K562 (cell line): ENCODE data around the gene ELK4. TPM values are rescaled to one million over a fixed set of nuclear protein-coding genes. Genes with fewer than 3 reads are reported as not detected.

Experiments
- ATAC-seq: fragments of 200-7000 bp; cut with Tn5 transposase; 3 replicates; pipeline ENCODE4 v1.9.1; 2020; ENCODE audit warnings: moderate library complexity
- BruUV-seq: library from RNA; stranded (reverse); fragments of 400-500 nt; replicated peaks from 2 replicates; lab custom pipeline; 2021; lab: Mats Ljungman, UMichigan
- CTCF ChIA-PET: fragments of 300-600 bp; formaldehyde crosslinking; extraction: SDS; loops from one replicate; lab custom pipeline; 2021; ENCODE audit warnings: low intra/inter-chr PET ratio; lab: Yijun Ruan, JAX
- POLR2A ChIA-PET: fragments of 300-600, 350-650 bp; sonication (Branson Sonifier 250); formaldehyde crosslinking; extraction: SDS; loops from one replicate; lab custom pipeline; 2021; ENCODE audit warnings: antibody characterized with exemption, inconsistent platforms; lab: Yijun Ruan, JAX
- DNase-seq, 4 experiments: peaks; one replicate each; pipeline versions ENCODE4 v3.0.0 to v3.0.0-alpha.2; 2011 to 2018; ENCODE audit warnings: low spot score in 3 of 4, mixed read lengths in 3 of 4; ENCODE audit errors: extremely low read depth in 1 of 4
- FAIRE-seq: peaks from 2 replicates; lab custom pipeline; 2011; peaks lifted over from hg19 to GRCh38; lab: Jason Lieb, UNC
- H2AFZ ChIP-seq: 2 replicates; pipeline ENCODE4 v1.6.0; 2011; ENCODE audit warnings: low read depth, low read length, control low read depth, inconsistent platforms
- H3K27ac ChIP-seq: fragments of 200-600 bp; 3 replicates; pipeline ENCODE4 v1.8.0; 2011; ENCODE audit warnings: low read depth, mild to moderate bottlenecking, control low read depth, inconsistent platforms, low read length, moderate library complexity, mixed read lengths; ENCODE audit errors: extremely low read depth
- H3K27me3 ChIP-seq, 2 experiments: fragments of 300-600 bp in 1 of 2; 2 replicates in 1 of 2; 3 replicates in 1 of 2; pipeline versions ENCODE4 v1.6.0 to v1.8.0; 2011; ENCODE audit warnings: inconsistent platforms in 2 of 2, low read length in 2 of 2, mild to moderate bottlenecking in 1 of 2, mixed read lengths in 1 of 2, moderate library complexity in 1 of 2; ENCODE audit not compliant: control insufficient read depth in 2 of 2, insufficient read depth in 2 of 2
- H3K36me3 ChIP-seq: fragments of 300-600 bp; 3 replicates; pipeline ENCODE4 v1.8.0; 2011; ENCODE audit warnings: mild to moderate bottlenecking, low read length, inconsistent platforms; ENCODE audit not compliant: control insufficient read depth, insufficient read depth
- H3K4me1 ChIP-seq, 2 experiments: fragments of 200-600 bp in 1 of 2; replicated peaks in 1 of 2; 2 replicates in 1 of 2; 3 replicates in 1 of 2; pipeline versions ENCODE4 v1.5.1 to v1.8.0; 2011; ENCODE audit warnings: inconsistent platforms in 2 of 2, low read length in 2 of 2, mild to moderate bottlenecking in 1 of 2, mixed read lengths in 1 of 2, moderate library complexity in 1 of 2; ENCODE audit not compliant: control insufficient read depth in 2 of 2, insufficient read depth in 2 of 2
- H3K4me2 ChIP-seq: 2 replicates; pipeline ENCODE4 v1.6.1; 2011; ENCODE audit warnings: low read length, control low read depth, inconsistent platforms, mixed read lengths; ENCODE audit not compliant: insufficient read depth
- H3K4me3 ChIP-seq: fragments of 200-600 bp; sonication (generic), shearing (Covaris generic); 2 replicates; pipeline ENCODE4 v1.5.1; 2016; ENCODE audit warnings: control low read depth, inconsistent platforms
- H3K79me2 ChIP-seq: fragments of 200-600 bp; 3 replicates; pipeline ENCODE4 v1.8.0; 2011; ENCODE audit warnings: low read length, inconsistent platforms; ENCODE audit not compliant: control insufficient read depth, insufficient read depth
- H3K9ac ChIP-seq, 2 experiments: 2 replicates each; pipeline versions ENCODE4 v1.6.0 to v1.6.1; 2011; ENCODE audit warnings: low read depth in 2 of 2, low read length in 2 of 2, control low read depth in 1 of 2, inconsistent platforms in 1 of 2, mild to moderate bottlenecking in 1 of 2, mixed read lengths in 1 of 2; ENCODE audit not compliant: insufficient read depth in 1 of 2
- H3K9me1 ChIP-seq: one replicate; pipeline ENCODE4 v1.6.0; 2011; ENCODE audit warnings: inconsistent platforms, mild to moderate bottlenecking, low read length, moderate library complexity; ENCODE audit not compliant: control insufficient read depth, insufficient read depth
- H3K9me3 ChIP-seq: replicated peaks from 2 replicates; pipeline ENCODE4 v1.5.1; 2011; ENCODE audit warnings: low read depth, low read length, inconsistent platforms; ENCODE audit not compliant: control insufficient read depth, insufficient read depth
- H4K20me1 ChIP-seq: replicated peaks from 2 replicates; pipeline ENCODE4 v1.6.1; 2011; ENCODE audit warnings: low read length, inconsistent platforms, mixed read lengths; ENCODE audit not compliant: control insufficient read depth, insufficient read depth
- PKNOX1 ChIP-seq: fragments of 450-650 bp; IDR thresholded peaks from 2 replicates; pipeline ENCODE4 v1.6.1; 2016
- ZNF518B ChIP-seq: fragments of 250-450 bp; sonication (Bioruptor Pico); IDR thresholded peaks from 2 replicates; pipeline ENCODE4 v1.5.0; 2021; ENCODE audit warnings: mild to moderate bottlenecking, moderate library complexity
- WGBS: fragments of 100-300 bp; shearing (Covaris generic); methylation state at CpG from one replicate; pipeline ENCODE4 v1.1.6; 2016; ENCODE audit warnings: low coverage, mixed read lengths; ENCODE audit not compliant: insufficient coverage; ENCODE audit errors: missing lambda C conversion rate; 5-methylcytosine and 5-hydroxymethylcytosine counted together
- in situ Hi-C: fragments of 300-500 bp; cut with MboI; formaldehyde crosslinking; loops from 4 replicates; pipeline ENCODE4 v1.15.0; 2018; ENCODE audit warnings: inconsistent platforms, mixed read lengths
- intact Hi-C: fragments of 100-400 bp; cut with micrococcal nuclease; formaldehyde crosslinking; loops from 2 replicates; pipeline ENCODE4 v1.14.2; 2022
- polyA plus RNA-seq, 8 experiments: library from polyadenylated mRNA; depleted of rRNA in 4 of 8; stranded (reverse) in 5 of 8; unstranded in 3 of 8; fragments of >200 nt; fragmentation: Nextera tagmentation in 2 of 8; fragmentation: Illumina TruSeq in 1 of 8; extraction: Ambion mirVana in 2 of 8; extraction: Trizol in 1 of 8; gene quantifications; 2 replicates each; pipeline versions ENCODE4 v1.2.1 to v1.2.3, GENCODE V29; 2011 to 2014; ENCODE audit warnings: inconsistent platforms in 1 of 8, missing spikeins in 1 of 8
- total RNA-seq, 7 experiments: library from RNA; depleted of rRNA in 6 of 7; stranded (reverse); fragments of >200 nt in 6 of 7; fragmentation: Illumina TruSeq in 2 of 7; extraction: Trizol in 2 of 7; gene quantifications; 2 replicates each; pipeline versions ENCODE4 v1.2.1 to v1.2.3, GENCODE V29; 2011 to 2021; ENCODE audit warnings: low replicate concordance in 1 of 7

The ELK4 gene
- total and polyA plus RNA-seq, 9 of the 15 experiments (the other 6 are each of a cell fraction or from before 2014, with no cell fraction given): 2.0 to 21.7 (median 9.2) TPM

GRCh38 chr1:205567716-205568115 is 64.1 kb downstream of the ELK4 start:
- H3K4me1 ChIP-seq: peaks cover 0 to 7% of the 10 kb centered on the region in 2 experiments; a peak in 2 of 5 replicates
- in situ Hi-C loops: no loop called here
- intact Hi-C loops: no loop called here
- ChIA-PET POLR2A (interaction anchor here (0.9 kb wide), 1 partner anchor 16 kb away, joined by 3 read pairs; no protein-coding TSS in a partner anchor), CTCF (no interaction called here)
- no peak overlapping the region for H2AFZ ChIP-seq
- H3K4me2 ChIP-seq: no peak overlapping the region
- WGBS: 4% methylated on average over 6 of the region's 6 CpGs
- H3K79me2 ChIP-seq: no peaks in the 10 kb centered on the region
- no peak for DNase-seq
- H4K20me1 ChIP-seq: peaks cover 11% of the 10 kb centered on the region; the same call in 1 of the 2 replicates
- no peaks in the 10 kb centered on the region for H3K9me3 ChIP-seq
- H3K27me3 ChIP-seq: peaks cover 35 to 52% of the 10 kb centered on the region in 2 experiments
- ATAC-seq: no peak
- H3K27ac ChIP-seq: no peak overlapping the region
- no peak for FAIRE-seq
- no peaks in the 10 kb centered on the region for H3K9me1 ChIP-seq
- H3K36me3 ChIP-seq: no peaks in the 10 kb centered on the region
- no peak overlapping the region for H3K9ac ChIP-seq
- H3K4me3 ChIP-seq: no peak overlapping the region
- no TSS peak for BruUV-seq
- no peak for TF ChIP-seq PKNOX1
- TF ChIP-seq ZNF518B (CRISPR knock-in tag): no peak
